Breast epithelium (tissue), 4 donors: ENCODE data around the gene RCAN3. TPM values are rescaled to one million over a fixed set of nuclear protein-coding genes. Genes with fewer than 3 reads are reported as not detected.
"Not testable (repeated sequence)": the region's sequence is repeated elsewhere in the genome, so short reads cannot be mapped to it uniquely, and the experiment has no call there.

Experiments used
- DNase-seq, 2 donors: peaks; one replicate each; pipeline ENCODE4 v3.0.0-alpha.2; 2019; ENCODE audit warnings: low spot score in 2 of 2
- H3K27ac ChIP-seq, 2 donors: fragments of 200-600 bp; sonication (generic) in 1 of 2; one replicate each; pipeline ENCODE4 v1.5.1; 2016 to 2019; ENCODE audit warnings: mild to moderate bottlenecking in 1 of 2
- H3K27me3 ChIP-seq, 2 donors: fragments of 200-600 bp; sonication (generic) in 1 of 2; one replicate each; pipeline versions ENCODE4 v1.5.1 to v1.6.0; 2017 to 2019; ENCODE audit warnings: control low read depth in 1 of 2, mild to moderate bottlenecking in 1 of 2
- H3K36me3 ChIP-seq: fragments of 200-600 bp; one replicate; pipeline ENCODE4 v1.5.1; 2019
- H3K4me1 ChIP-seq, 2 donors: fragments of 200-600 bp; sonication (generic); one replicate each; pipeline ENCODE4 v1.5.1; 2016 to 2019; ENCODE audit warnings: control low read depth in 1 of 2
- H3K4me3 ChIP-seq, 3 donors: fragments of 200-600 bp; sonication (generic); 1 replicate in 2 of 3; 2 replicates in 1 of 3; pipeline ENCODE4 v1.5.1; 2016 to 2019; ENCODE audit warnings: mild to moderate bottlenecking in 3 of 3, moderate library complexity in 2 of 3
- H3K9me3 ChIP-seq, 2 donors: fragments of 200-600 bp; sonication (generic) in 1 of 2; one replicate each; pipeline ENCODE4 v1.5.1; 2016 to 2019; ENCODE audit warnings: control low read depth in 1 of 2
- CTCF ChIP-seq, 3 donors: fragments of 450-650 bp; IDR thresholded peaks; one replicate each; pipeline ENCODE4 v1.5.1; 2016 to 2017; ENCODE audit warnings: antibody characterized with exemption in 3 of 3, mild to moderate bottlenecking in 3 of 3, moderate library complexity in 3 of 3
- POLR2A ChIP-seq: fragments of 450-650 bp; IDR thresholded peaks from one replicate; pipeline ENCODE4 v1.6.1; 2016; ENCODE audit warnings: antibody characterized with exemption, mild to moderate bottlenecking, moderate library complexity
- POLR2AphosphoS5 ChIP-seq, 3 donors: sonication (generic); formaldehyde crosslinking; IDR thresholded peaks; one replicate each; pipeline ENCODE4 v1.6.1; 2017; ENCODE audit warnings: antibody characterized with exemption in 3 of 3
- intact Hi-C: fragments of 100-400 bp; cut with DNase I; formaldehyde crosslinking; loops from one replicate; pipeline ENCODE4 v1.15.1; 2023; ENCODE audit warnings: low total_unique reads
- total RNA-seq, 3 donors: library from RNA; depleted of rRNA; stranded (reverse); fragments of >200 nt; gene quantifications; one replicate each; pipeline ENCODE4 v1.1.0, GENCODE V29; 2016

The RCAN3 gene
- total RNA-seq, 3 donors from 2014 or later = 5.0 to 22.7 (median 8.8) TPM

- Histone ChIP-seq H3K36me3 (no peaks in the 10 kb centered on the region), H3K9me3 (peaks cover 0 to 4% of the 10 kb centered on the region in 2 donors), H3K4me3 (no peak overlapping the region), H3K27ac (no peak overlapping the region), H3K4me1 (no peaks in the 10 kb centered on the region), H3K27me3 (no peaks in the 10 kb centered on the region)
- intact Hi-C loops = no loop called here
- no peak for DNase-seq
- TF ChIP-seq CTCF (IDR thresholded peaks at IDR 0.05) (no peak), POLR2AphosphoS5 (IDR thresholded peaks at IDR 0.05) (no peak), POLR2A (no peak)
Measured at GRCh38 chr1:24487455-24487854, 15.2 kb upstream of the RCAN3 start.

GRCh38 chr1:24488159-24488558 lies 14.5 kb upstream of the RCAN3 start:
- DNase-seq, H3K27ac ChIP-seq, H3K36me3 ChIP-seq, H3K4me3 ChIP-seq, H3K27me3 ChIP-seq, intact Hi-C loops, H3K4me1 ChIP-seq, H3K9me3 ChIP-seq: not testable (repeated sequence)

DNA sequence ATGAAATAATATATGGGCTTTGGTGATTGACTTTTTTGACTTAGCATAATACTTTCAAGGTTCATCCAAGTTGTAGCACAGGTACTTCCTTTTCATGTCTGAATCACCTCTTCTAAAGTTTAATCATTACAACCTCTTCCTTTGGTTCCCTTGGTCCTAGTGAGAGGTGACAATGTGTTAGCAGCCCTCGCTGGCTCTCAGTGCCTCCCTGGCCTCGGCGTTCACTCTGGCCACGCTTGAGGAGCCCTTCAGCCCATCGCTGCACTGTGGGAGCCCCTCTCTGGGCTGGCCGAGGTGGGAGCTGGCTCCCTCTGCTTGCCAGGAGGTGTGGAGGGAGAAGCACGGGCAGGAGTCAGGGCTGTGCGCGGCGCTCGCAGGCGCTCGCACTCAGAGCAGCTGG lies 13.0 kb upstream of the RCAN3 start:
- Histone ChIP-seq H3K27ac (no peak overlapping the region), H3K9me3 (peaks cover 0 to 4% of the 10 kb centered on the region in 2 donors), H3K4me1 (no peaks in the 10 kb centered on the region), H3K4me3 (no peak overlapping the region), H3K27me3 (no peaks in the 10 kb centered on the region), H3K36me3 (no peaks in the 10 kb centered on the region)
- no peak for DNase-seq
- intact Hi-C loops = no loop called here
- TF ChIP-seq POLR2AphosphoS5 (IDR thresholded peaks at IDR 0.05) (no peak), CTCF (IDR thresholded peaks at IDR 0.05) (no peak), POLR2A (no peak)

DNA sequence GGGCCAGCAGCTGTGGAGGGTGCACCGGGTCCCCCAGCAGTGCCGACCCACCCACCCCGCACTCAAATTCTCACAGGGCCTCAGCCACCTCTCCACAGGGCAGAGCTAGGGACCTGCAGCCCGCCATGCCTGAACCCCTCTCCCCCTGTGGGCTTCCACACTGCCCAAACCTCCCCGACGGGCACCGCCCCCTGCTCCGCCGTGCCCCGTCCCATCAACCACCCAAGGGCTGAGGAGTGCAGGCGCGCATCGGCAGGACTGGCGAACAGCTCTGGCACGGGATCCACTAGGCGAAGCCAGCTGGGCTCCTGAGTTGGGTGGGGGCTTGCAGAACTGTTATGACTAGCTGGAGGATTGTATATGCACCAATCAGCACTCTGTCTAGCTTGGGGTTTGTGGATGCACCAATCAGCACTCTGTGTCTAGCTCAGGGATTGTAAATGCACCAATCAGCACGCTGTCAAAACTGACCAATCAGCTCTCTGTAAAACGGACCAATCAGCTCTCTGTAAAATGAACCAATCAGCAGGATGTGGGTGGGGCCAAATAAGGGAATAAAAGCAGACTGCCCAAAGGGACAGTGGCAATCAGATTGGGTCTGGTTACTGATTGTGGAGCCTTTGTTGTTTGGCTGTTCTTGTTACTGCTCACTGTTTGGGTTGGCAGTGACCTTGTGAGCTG lies 12.4 kb upstream of the RCAN3 start:
- H3K27ac ChIP-seq = no peak overlapping the region
- H3K27me3 ChIP-seq = no peaks in the 10 kb centered on the region
- H3K4me3 ChIP-seq = no peak overlapping the region
- H3K4me1 ChIP-seq = no peaks in the 10 kb centered on the region
- intact Hi-C loops = no loop called here
- no peaks in the 10 kb centered on the region for H3K36me3 ChIP-seq
- DNase-seq = no peak
- TF ChIP-seq CTCF (IDR thresholded peaks at IDR 0.05) (no peak), POLR2AphosphoS5 (IDR thresholded peaks at IDR 0.05) (no peak), POLR2A (no peak)
- H3K9me3 ChIP-seq = peaks cover 0 to 4% of the 10 kb centered on the region in 2 donors

DNA sequence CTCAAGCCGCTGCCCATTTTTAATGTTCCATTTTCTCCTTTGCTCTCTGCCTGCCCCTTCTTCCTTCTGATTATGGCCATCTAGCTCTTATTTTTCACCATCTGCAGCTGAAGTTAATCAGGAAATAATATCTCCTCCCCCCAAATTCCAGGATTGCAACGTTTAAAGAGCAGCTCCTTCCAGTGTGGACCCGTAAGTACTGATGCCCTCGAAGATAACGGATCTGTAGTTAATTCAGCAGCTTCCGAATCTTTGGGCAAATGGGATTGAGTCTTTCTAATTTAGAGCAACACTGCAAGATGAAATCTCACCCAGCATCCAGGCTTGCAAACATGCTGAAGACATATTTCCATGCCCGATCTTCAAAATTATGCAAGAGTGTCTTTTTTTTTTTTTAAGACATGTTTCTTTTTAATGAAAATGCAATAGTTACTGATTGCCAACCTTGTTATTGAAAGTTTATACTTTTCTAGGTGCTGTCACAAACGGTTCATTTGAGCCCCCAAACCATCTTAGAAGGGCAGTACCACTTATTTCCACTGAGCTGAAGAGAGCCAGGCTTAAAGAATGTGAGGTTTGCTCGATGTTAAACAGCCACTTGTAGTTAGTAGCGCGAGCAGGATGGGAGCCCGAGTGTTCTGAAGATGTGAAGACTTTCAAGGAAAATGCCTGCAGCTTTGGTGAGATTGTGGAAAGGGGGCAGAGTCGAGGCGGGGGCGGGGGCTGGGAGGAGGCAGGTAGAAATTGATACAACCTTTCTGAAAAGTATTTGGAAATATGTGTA lies 10.9 kb upstream of the RCAN3 start:
- TF ChIP-seq POLR2AphosphoS5 (IDR thresholded peaks at IDR 0.05) = no peak
- no peak for TF ChIP-seq POLR2A
- TF ChIP-seq CTCF (IDR thresholded peaks at IDR 0.05) = no peak
- intact Hi-C loops = no loop called here
- Histone ChIP-seq H3K36me3 (no peaks in the 10 kb centered on the region), H3K4me3 (no peak overlapping the region), H3K4me1 (no peaks in the 10 kb centered on the region), H3K27me3 (no peaks in the 10 kb centered on the region), H3K27ac (no peak overlapping the region), H3K9me3 (peaks cover 0 to 4% of the 10 kb centered on the region in 2 donors)
- no peak for DNase-seq

- H3K4me1 ChIP-seq, intact Hi-C loops, DNase-seq, H3K27me3 ChIP-seq, H3K36me3 ChIP-seq, H3K4me3 ChIP-seq, H3K9me3 ChIP-seq, H3K27ac ChIP-seq: not testable (repeated sequence)
Measured at GRCh38 chr1:24492935-24493334, 9.7 kb upstream of the RCAN3 start.
